Activated T-cell treated with anti-CD3 and anti-CD28 coated beads, Interleukin-2, amount 50 U/mL, for 1 hour (primary cell): ENCODE data around the gene CHCHD6.

Experiments
- DNase-seq: peaks from one replicate; pipeline ENCODE4 v3.0.0-alpha.2; 2020

Gene CHCHD6

GRCh38 chr3:126900859-126901540 is 197.0 kb downstream of the CHCHD6 start:
- no peak for DNase-seq

- no peak for DNase-seq
Observed at GRCh38 chr3:126901631-126902030, 197.6 kb downstream of the CHCHD6 start.

GRCh38 chr3:126903521-126903920 is 199.5 kb downstream of the CHCHD6 start:
- DNase-seq, result no peak

- no peak for DNase-seq
Observed at GRCh38 chr3:126907557-126907956, 203.5 kb downstream of the CHCHD6 start.

- no peak for DNase-seq
Observed at GRCh38 chr3:126908752-126909275, 204.8 kb downstream of the CHCHD6 start.

DNA sequence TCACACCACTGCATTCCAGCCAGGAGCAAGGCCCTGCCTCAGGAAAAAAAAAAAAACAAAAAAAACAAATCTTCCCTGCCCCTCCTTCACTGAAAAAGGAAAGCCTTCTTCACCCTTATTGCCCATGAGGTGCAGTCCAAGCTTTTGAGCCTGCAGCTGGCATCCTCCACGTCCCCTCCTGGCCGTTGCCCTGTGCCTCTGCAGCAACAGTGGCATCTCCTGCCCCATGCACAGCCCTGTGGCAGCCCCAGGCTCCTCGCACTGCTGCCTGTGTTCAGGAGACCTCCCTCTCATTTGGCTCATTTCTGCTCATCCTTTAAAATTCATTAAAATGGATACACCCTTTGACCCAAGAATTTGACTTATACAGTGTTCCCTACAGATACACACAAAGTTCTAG is 206.2 kb downstream of the CHCHD6 start:
- no peak for DNase-seq

- DNase-seq, result peak; percentile 46
Observed at GRCh38 chr3:126911162-126912026, 207.4 kb downstream of the CHCHD6 start.

DNA sequence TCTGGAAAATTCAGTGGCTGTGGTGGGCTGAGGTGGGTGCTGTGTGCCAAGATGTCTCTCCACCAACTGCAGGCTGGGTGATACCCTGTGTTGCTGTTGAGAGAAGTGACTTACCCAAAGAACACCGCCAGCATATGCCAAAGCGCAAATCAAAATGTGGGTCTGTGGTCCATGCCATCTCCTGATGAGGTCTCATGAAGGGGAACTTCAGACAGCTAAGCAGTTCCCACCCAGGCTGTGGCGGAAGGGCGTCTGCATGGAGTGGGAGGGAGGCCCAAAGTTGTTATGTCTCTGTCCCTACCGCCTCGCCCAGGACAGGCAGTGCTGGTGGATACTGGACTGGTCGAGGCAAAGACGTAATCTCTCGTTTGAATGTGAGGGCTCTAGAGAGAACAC is 208.0 kb downstream of the CHCHD6 start:
- no peak for DNase-seq

GRCh38 chr3:126912491-126913195 is 208.6 kb downstream of the CHCHD6 start:
- no peak for DNase-seq

DNA sequence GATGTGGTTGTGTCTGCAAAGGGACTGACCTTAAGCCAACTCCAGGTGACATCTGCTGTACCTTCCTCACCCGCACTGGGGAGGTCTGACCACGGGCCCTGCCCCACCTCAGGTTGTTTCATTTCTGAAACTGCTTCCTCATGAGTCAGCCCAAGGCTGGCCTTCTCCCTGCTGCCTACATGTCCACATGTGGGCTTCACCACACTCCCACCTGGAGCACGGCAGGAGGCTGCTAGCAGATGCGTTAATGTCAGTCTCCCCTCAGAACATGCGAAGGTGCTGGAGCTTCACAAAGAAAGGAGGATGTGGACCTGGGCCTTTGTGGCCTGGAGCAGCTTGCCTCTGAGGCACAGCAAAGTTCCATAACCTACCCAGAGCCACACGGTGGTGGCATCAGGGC is 209.5 kb downstream of the CHCHD6 start:
- DNase-seq, result no peak

- no peak for DNase-seq
Observed at GRCh38 chr3:126914226-126914625, 210.2 kb downstream of the CHCHD6 start.

- DNase-seq, result no peak
Observed at GRCh38 chr3:126915015-126915414, 211.0 kb downstream of the CHCHD6 start.

DNA sequence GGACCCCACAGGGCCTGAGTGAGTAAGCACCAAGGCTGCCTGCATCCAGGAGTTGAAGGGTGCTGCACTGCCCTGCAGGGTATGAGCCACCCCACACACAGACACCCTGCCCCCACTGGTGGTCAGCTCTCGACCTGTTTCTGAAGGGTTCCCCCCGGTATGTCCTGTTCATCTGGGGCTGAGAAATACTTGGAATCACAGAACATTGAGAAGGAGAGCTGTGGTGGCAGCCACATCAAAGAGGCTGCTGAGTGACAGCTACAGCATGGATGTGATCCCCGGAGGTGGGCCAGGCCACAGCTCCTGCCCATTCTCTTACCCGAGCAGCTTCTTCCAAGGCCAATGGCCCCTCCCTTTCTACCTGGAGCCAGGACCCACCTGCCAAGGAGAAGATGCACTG is 212.5 kb downstream of the CHCHD6 start:
- no peak for DNase-seq

- no peak for DNase-seq
Observed at GRCh38 chr3:126917232-126917804, 213.3 kb downstream of the CHCHD6 start.

GRCh38 chr3:126918355-126918821 is 214.3 kb downstream of the CHCHD6 start:
- DNase-seq, result no peak

- DNase-seq, result no peak
Observed at GRCh38 chr3:126921085-126921824, 217.2 kb downstream of the CHCHD6 start.

GRCh38 chr3:126922466-126922865 is 218.4 kb downstream of the CHCHD6 start:
- no peak for DNase-seq

DNA sequence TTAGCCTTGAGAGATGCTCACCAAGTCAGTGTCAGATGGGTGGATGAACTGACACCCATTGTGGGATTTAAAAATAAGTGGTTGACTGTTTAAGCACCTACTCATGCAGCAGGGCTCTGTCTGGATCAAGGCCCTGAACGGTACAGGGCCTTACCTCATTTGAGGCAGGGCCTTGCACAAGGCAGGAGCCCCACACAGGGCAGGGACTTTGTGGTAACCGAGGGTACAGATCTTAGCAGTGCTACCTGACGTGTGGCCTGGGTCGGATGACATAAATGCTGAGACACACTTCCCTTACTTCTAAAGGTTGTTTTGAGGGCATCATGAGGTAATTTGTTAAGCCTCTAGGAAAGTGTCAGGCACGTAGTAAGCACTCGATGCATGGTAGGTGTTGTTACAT is 219.4 kb downstream of the CHCHD6 start:
- DNase-seq, result no peak

- DNase-seq, result no peak
Observed at GRCh38 chr3:126923895-126924294, 219.9 kb downstream of the CHCHD6 start.

- DNase-seq, result no peak
Observed at GRCh38 chr3:126924458-126924857, 220.4 kb downstream of the CHCHD6 start.

- DNase-seq, result no peak
Observed at GRCh38 chr3:126925411-126926171, 221.6 kb downstream of the CHCHD6 start.
